Right atrium auricular region (tissue), 2 donors: ENCODE data around the gene PRKCA. TPM values are rescaled to one million over a fixed set of nuclear protein-coding genes. Genes with fewer than 3 reads are reported as not detected.

Experiments
- DNase-seq: peaks from one replicate; pipeline ENCODE4 v3.0.0-alpha.2; 2019; ENCODE audit warnings: low spot score
- H3K27ac ChIP-seq, 2 donors: fragments of 200-600 bp; sonication (generic); 1 replicate in 1 of 2; 2 replicates in 1 of 2; pipeline ENCODE4 v1.5.1; 2016 to 2019
- H3K27me3 ChIP-seq, 2 donors: fragments of 200-600 bp; sonication (generic); one replicate each; pipeline versions ENCODE4 v1.5.1 to v1.6.0; 2017 to 2019
- H3K36me3 ChIP-seq: fragments of 200-600 bp; sonication (generic); one replicate; pipeline ENCODE4 v1.5.1; 2016
- H3K4me1 ChIP-seq, 2 donors: fragments of 200-600 bp; sonication (generic); one replicate each; pipeline versions ENCODE4 v1.5.1 to v1.6.0; 2017 to 2019
- H3K4me3 ChIP-seq, 2 donors: fragments of 200-600 bp; sonication (generic); 1 replicate in 1 of 2; 2 replicates in 1 of 2; pipeline ENCODE4 v1.5.1; 2017 to 2019; ENCODE audit warnings: mild to moderate bottlenecking in 1 of 2, moderate library complexity in 1 of 2
- H3K9me3 ChIP-seq, 2 donors: fragments of 200-600 bp; sonication (generic); one replicate each; pipeline ENCODE4 v1.5.1; 2019
- CTCF ChIP-seq, 2 donors: fragments of 200-600 bp; sonication (generic); IDR thresholded peaks; one replicate each; pipeline ENCODE4 v1.5.1; 2019; ENCODE audit warnings: antibody characterized with exemption in 2 of 2
- total RNA-seq, 2 donors: library from RNA; depleted of rRNA; stranded (reverse); fragments of >200 nt; gene quantifications; one replicate each; pipeline ENCODE4 v1.1.0, GENCODE V29; 2016

The PRKCA gene
- total RNA-seq, 2 donors from 2014 or later: 6.4 to 6.6 TPM

- no peak for DNase-seq
- H3K27ac ChIP-seq: peak overlapping the region in 1 of 2 donors; percentile 25
- no peak overlapping the region for H3K4me3 ChIP-seq
- peaks cover 0 to 28% of the 10 kb centered on the region in 2 donors for H3K4me1 ChIP-seq
- no peaks in the 10 kb centered on the region for H3K27me3 ChIP-seq
- no peaks in the 10 kb centered on the region for H3K36me3 ChIP-seq
- H3K9me3 ChIP-seq: no peaks in the 10 kb centered on the region
- no peak for TF ChIP-seq CTCF (IDR thresholded peaks at IDR 0.05)
Observed at GRCh38 chr17:66466106-66466820, 163.8 kb downstream of the PRKCA start.

GRCh38 chr17:66466840-66467367 is 164.5 kb downstream of the PRKCA start:
- Histone ChIP-seq H3K27ac (peak overlapping the region in 1 of 2 donors; percentile 25), H3K36me3 (no peaks in the 10 kb centered on the region), H3K9me3 (no peaks in the 10 kb centered on the region), H3K27me3 (no peaks in the 10 kb centered on the region), H3K4me3 (no peak overlapping the region), H3K4me1 (peaks cover 0 to 28% of the 10 kb centered on the region in 2 donors)
- TF ChIP-seq CTCF (IDR thresholded peaks at IDR 0.05): no peak
- peak; percentile 64 for DNase-seq

GRCh38 chr17:66467766-66468165 is 165.4 kb downstream of the PRKCA start:
- no peak for DNase-seq
- Histone ChIP-seq H3K9me3 (no peaks in the 10 kb centered on the region), H3K36me3 (no peaks in the 10 kb centered on the region), H3K4me1 (peaks cover 0 to 28% of the 10 kb centered on the region in 2 donors), H3K27me3 (no peaks in the 10 kb centered on the region), H3K27ac (no peak overlapping the region), H3K4me3 (no peak overlapping the region)
- no peak for TF ChIP-seq CTCF (IDR thresholded peaks at IDR 0.05)

- no peak for TF ChIP-seq CTCF (IDR thresholded peaks at IDR 0.05)
- Histone ChIP-seq H3K4me1 (peaks cover 0 to 28% of the 10 kb centered on the region in 2 donors), H3K9me3 (no peaks in the 10 kb centered on the region), H3K27ac (no peak overlapping the region), H3K27me3 (no peaks in the 10 kb centered on the region), H3K36me3 (no peaks in the 10 kb centered on the region), H3K4me3 (no peak overlapping the region)
- DNase-seq: no peak
Observed at GRCh38 chr17:66468241-66469087, 166.1 kb downstream of the PRKCA start.

- H3K4me1 ChIP-seq: peaks cover 0 to 28% of the 10 kb centered on the region in 2 donors
- no peaks in the 10 kb centered on the region for H3K36me3 ChIP-seq
- no peak for TF ChIP-seq CTCF (IDR thresholded peaks at IDR 0.05)
- H3K27ac ChIP-seq: no peak overlapping the region
- no peak for DNase-seq
- no peaks in the 10 kb centered on the region for H3K27me3 ChIP-seq
- no peak overlapping the region for H3K4me3 ChIP-seq
- no peaks in the 10 kb centered on the region for H3K9me3 ChIP-seq
Observed at GRCh38 chr17:66469088-66469442, 166.7 kb downstream of the PRKCA start.
